HL-60/S4 (cell line): ENCODE data around the gene TPRX1.
"Not testable (repeated sequence)": the region's sequence is repeated elsewhere in the genome, so short reads cannot be mapped to it uniquely, and the experiment has no call there.

Experiments
- in situ Hi-C: fragments of 300-500 bp; cut with MboI; formaldehyde crosslinking; loops from 2 replicates; pipeline ENCODE4 v1.14.3; 2022; ENCODE audit warnings: low sequenced_read_pairs

Gene TPRX1

GRCh38 chr19:47802521-47803043 lies 1.8 kb downstream of the TPRX1 start:
- in situ Hi-C loops, result no loop called here

GRCh38 chr19:47801270-47801669 lies 3.1 kb downstream of the TPRX1 start:
- in situ Hi-C loops, result no loop called here

GRCh38 chr19:47798904-47799266 lies 5.5 kb downstream of the TPRX1 start:
- in situ Hi-C loops, result no loop called here

- in situ Hi-C loops, result no loop called here
These were observed 6.1 kb downstream of the TPRX1 start for GRCh38 chr19:47797996-47798903.

- in situ Hi-C loops, result no loop called here
These were observed 7.6 kb downstream of the TPRX1 start for GRCh38 chr19:47796785-47797184.

GRCh38 chr19:47794526-47794925 lies 9.8 kb downstream of the TPRX1 start:
- in situ Hi-C loops, result no loop called here

- in situ Hi-C loops, result no loop called here
These were observed 11.7 kb downstream of the TPRX1 start for GRCh38 chr19:47792616-47793015.

- in situ Hi-C loops, result no loop called here
These were observed 13.9 kb downstream of the TPRX1 start for GRCh38 chr19:47790398-47790814.

GRCh38 chr19:47789811-47790210 lies 14.5 kb downstream of the TPRX1 start:
- in situ Hi-C loops, result not testable (repeated sequence)

GRCh38 chr19:47787307-47787706 lies 17.0 kb downstream of the TPRX1 start:
- in situ Hi-C loops, result not testable (repeated sequence)

GRCh38 chr19:47786566-47786965 lies 17.8 kb downstream of the TPRX1 start:
- in situ Hi-C loops, result no loop called here

GRCh38 chr19:47781590-47782262 lies 22.6 kb downstream of the TPRX1 start:
- in situ Hi-C loops, result no loop called here

GRCh38 chr19:47780215-47780551 lies 24.2 kb downstream of the TPRX1 start:
- in situ Hi-C loops, result no loop called here

GRCh38 chr19:47779524-47780214 lies 24.7 kb downstream of the TPRX1 start:
- in situ Hi-C loops, result no loop called here

- in situ Hi-C loops, result no loop called here
These were observed 25.4 kb downstream of the TPRX1 start for GRCh38 chr19:47778954-47779351.

GRCh38 chr19:47778049-47778953 lies 26.1 kb downstream of the TPRX1 start, which contains the start of gene SELENOW:
SELENOW (plus strand) TSS chr19:47778703; CDS start chr19:47778786, 83 bp downstream.
- in situ Hi-C loops, result no loop called here

- in situ Hi-C loops, result not testable (repeated sequence)
These were observed 26.9 kb downstream of the TPRX1 start for GRCh38 chr19:47777245-47778048.

GRCh38 chr19:47776568-47776967 lies 27.8 kb downstream of the TPRX1 start:
- in situ Hi-C loops, result no loop called here

- in situ Hi-C loops, result not testable (repeated sequence)
These were observed 33.1 kb downstream of the TPRX1 start for GRCh38 chr19:47771291-47771690.
